Peyer's patch (tissue), 4 donors: ENCODE data around the gene CTTNBP2NL.

Source experiments
- POLR2A ChIP-seq, 2 donors: fragments of 450-650 bp; IDR thresholded peaks; one replicate each; pipeline ENCODE4 v1.5.1; 2017; ENCODE audit warnings: antibody characterized with exemption in 2 of 2, mild to moderate bottlenecking in 2 of 2, moderate library complexity in 2 of 2
- TF ChIP-seq, protein P1 (sequence below), 6 experiments: fragments of 450-650 bp in 4 of 6; fragments of 200-600 bp in 2 of 6; sonication (generic) in 1 of 6; IDR thresholded peaks; one replicate each; pipeline ENCODE4 v1.5.1; 2017 to 2019; ENCODE audit warnings: antibody characterized with exemption in 6 of 6, mild to moderate bottlenecking in 3 of 6, moderate library complexity in 1 of 6

DNA sequence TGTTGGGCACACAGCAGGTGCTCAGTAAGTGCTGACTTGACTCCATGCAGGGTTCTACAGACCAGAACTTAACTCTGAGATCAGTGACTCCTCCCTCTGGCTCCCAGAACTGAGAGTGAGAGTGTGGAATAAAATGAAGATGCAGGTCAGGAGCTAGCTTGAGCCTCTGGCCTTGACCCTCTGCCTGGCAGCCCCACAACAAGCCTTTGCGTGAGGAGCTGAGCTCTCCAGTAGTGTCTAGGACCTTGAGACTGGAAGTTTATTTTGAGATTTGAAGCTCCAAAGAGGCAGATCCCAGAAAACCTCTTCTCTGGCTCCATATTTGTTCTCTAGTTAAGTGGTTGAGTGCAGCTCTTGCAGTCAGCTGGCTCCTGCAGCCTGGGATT, 109.4 kb downstream of the CTTNBP2NL start:
- TF ChIP-seq, protein P1, sequence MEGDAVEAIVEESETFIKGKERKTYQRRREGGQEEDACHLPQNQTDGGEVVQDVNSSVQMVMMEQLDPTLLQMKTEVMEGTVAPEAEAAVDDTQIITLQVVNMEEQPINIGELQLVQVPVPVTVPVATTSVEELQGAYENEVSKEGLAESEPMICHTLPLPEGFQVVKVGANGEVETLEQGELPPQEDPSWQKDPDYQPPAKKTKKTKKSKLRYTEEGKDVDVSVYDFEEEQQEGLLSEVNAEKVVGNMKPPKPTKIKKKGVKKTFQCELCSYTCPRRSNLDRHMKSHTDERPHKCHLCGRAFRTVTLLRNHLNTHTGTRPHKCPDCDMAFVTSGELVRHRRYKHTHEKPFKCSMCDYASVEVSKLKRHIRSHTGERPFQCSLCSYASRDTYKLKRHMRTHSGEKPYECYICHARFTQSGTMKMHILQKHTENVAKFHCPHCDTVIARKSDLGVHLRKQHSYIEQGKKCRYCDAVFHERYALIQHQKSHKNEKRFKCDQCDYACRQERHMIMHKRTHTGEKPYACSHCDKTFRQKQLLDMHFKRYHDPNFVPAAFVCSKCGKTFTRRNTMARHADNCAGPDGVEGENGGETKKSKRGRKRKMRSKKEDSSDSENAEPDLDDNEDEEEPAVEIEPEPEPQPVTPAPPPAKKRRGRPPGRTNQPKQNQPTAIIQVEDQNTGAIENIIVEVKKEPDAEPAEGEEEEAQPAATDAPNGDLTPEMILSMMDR (IDR thresholded peaks at IDR 0.05) = no peak
- no peak for TF ChIP-seq POLR2A (IDR thresholded peaks at IDR 0.05)
